Ovary (tissue), 3 donors: ENCODE measurements around the gene COL6A2.

Source experiments
- CTCF ChIP-seq, 3 donors: fragments of 450-650 bp in 2 of 3; fragments of 200-600 bp in 1 of 3; IDR thresholded peaks; one replicate each; pipeline versions ENCODE4 v1.5.1 to v1.8.0; 2016 to 2022; ENCODE audit warnings: antibody characterized with exemption in 3 of 3, mild to moderate bottlenecking in 1 of 3
- EP300 ChIP-seq: sonication (generic); formaldehyde crosslinking; IDR thresholded peaks from one replicate; pipeline ENCODE4 v1.6.1; 2017; ENCODE audit warnings: antibody characterized with exemption
- POLR2A ChIP-seq: fragments of 450-650 bp; IDR thresholded peaks from one replicate; pipeline ENCODE4 v1.6.1; 2017; ENCODE audit warnings: antibody characterized with exemption, mild to moderate bottlenecking, moderate library complexity
- donor health status: DM: no; HTN: no; CAD: no.

- TF ChIP-seq EP300 (no peak), CTCF (IDR thresholded peaks at IDR 0.05) (no peak), POLR2A (no peak)
Measured at GRCh38 chr21:46130831-46131587, 33.1 kb downstream of the COL6A2 start.
